Kidney epithelial cell (primary cell): ENCODE results near the gene SMAP1. TPM values are rescaled to one million over a fixed set of nuclear protein-coding genes. Genes with fewer than 3 reads are reported as not detected.

Source experiments
- DNase-seq: peaks from one replicate; pipeline ENCODE4 v3.0.0-alpha.2; 2010; ENCODE audit warnings: low read depth
- H3K27me3 ChIP-seq: 2 replicates; pipeline ENCODE4 v1.6.0; 2011; ENCODE audit warnings: low read length; ENCODE audit not compliant: control insufficient read depth, insufficient read depth
- H3K36me3 ChIP-seq: 2 replicates; pipeline ENCODE4 v1.5.1; 2011; ENCODE audit warnings: low read length; ENCODE audit not compliant: control insufficient read depth, insufficient read depth
- H3K4me3 ChIP-seq: 2 replicates; pipeline ENCODE4 v1.5.1; 2011; ENCODE audit warnings: low read depth, mild to moderate bottlenecking, control low read depth, low read length
- total RNA-seq: library from RNA; depleted of rRNA; stranded (reverse); fragments of >200 nt; gene quantifications from 2 replicates; pipeline ENCODE4 v1.2.3, GENCODE V29; 2015
- TF ChIP-seq, protein P1 (sequence below): IDR thresholded peaks from 2 replicates; pipeline ENCODE4 v1.5.1; 2011; ENCODE audit warnings: mild to moderate bottlenecking, moderate library complexity, low read length, control low read depth, inconsistent platforms; ENCODE audit not compliant: insufficient read depth, poor library complexity, severe bottlenecking

Gene SMAP1
- total RNA-seq, 1 donor from 2014 or later: 27.5 TPM

GRCh38 chr6:70709826-70710225 lies 42.1 kb downstream of the SMAP1 start:
- TF ChIP-seq, protein P1, sequence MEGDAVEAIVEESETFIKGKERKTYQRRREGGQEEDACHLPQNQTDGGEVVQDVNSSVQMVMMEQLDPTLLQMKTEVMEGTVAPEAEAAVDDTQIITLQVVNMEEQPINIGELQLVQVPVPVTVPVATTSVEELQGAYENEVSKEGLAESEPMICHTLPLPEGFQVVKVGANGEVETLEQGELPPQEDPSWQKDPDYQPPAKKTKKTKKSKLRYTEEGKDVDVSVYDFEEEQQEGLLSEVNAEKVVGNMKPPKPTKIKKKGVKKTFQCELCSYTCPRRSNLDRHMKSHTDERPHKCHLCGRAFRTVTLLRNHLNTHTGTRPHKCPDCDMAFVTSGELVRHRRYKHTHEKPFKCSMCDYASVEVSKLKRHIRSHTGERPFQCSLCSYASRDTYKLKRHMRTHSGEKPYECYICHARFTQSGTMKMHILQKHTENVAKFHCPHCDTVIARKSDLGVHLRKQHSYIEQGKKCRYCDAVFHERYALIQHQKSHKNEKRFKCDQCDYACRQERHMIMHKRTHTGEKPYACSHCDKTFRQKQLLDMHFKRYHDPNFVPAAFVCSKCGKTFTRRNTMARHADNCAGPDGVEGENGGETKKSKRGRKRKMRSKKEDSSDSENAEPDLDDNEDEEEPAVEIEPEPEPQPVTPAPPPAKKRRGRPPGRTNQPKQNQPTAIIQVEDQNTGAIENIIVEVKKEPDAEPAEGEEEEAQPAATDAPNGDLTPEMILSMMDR: no peak
- Histone ChIP-seq H3K4me3 (no peak overlapping the region), H3K36me3 (no peaks in the 10 kb centered on the region), H3K27me3 (no peaks in the 10 kb centered on the region)
- DNase-seq: peak; percentile 7

DNA sequence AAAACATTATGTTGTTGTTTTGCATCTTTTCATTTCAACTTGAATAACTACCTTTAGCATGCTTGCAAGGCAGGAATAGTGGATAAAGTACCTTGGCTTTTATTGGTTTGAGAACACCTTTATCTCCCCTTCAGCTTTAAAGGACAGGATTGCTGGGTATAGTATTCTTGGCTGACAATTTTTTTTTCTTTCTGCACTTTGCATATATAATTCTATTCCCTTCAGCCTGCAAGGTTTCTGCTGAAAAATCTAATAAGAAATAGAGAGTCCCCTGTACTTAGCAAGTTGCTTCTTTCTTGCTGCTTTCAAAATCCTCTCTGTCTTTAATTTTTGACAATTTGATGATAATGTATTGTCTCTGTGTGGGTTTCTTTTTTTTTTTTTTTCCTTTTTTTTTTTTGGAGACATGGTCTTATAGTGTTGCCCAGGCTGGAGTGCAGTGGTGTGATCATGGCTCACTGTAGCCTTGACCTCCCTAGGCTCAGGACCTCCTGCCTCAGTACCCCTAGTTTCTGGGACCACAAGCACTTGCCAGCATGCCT lies 47.1 kb downstream of the SMAP1 start:
- TF ChIP-seq, protein P1: no peak
- no peaks in the 10 kb centered on the region for H3K27me3 ChIP-seq
- DNase-seq: no peak
- H3K36me3 ChIP-seq: no peaks in the 10 kb centered on the region
- no peak overlapping the region for H3K4me3 ChIP-seq

GRCh38 chr6:70717038-70717801 lies 49.5 kb downstream of the SMAP1 start:
- no peak overlapping the region for H3K4me3 ChIP-seq
- H3K36me3 ChIP-seq: no peaks in the 10 kb centered on the region
- TF ChIP-seq, protein P1: no peak
- DNase-seq: no peak
- H3K27me3 ChIP-seq: no peaks in the 10 kb centered on the region

DNA sequence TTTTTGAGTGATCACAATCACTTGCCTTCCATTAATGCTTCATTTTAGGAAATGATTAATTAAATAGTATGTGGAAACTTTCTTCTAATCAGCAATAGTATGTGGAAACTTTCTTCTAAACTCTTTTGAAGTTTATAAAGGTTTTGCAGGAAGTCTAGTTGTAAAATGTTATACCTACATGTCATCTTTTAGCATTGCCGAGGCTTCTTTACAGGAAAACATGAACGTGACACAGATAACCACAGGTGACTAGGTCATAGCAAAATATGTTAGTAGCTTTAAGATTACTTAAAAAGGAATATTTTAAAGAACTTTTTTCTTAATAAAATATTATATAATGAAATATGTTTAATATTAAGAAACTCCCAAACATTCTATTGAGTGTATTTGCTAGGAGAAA lies 56.8 kb downstream of the SMAP1 start:
- DNase-seq: no peak
- Histone ChIP-seq H3K27me3 (no peaks in the 10 kb centered on the region), H3K4me3 (no peak overlapping the region), H3K36me3 (no peaks in the 10 kb centered on the region)
- TF ChIP-seq, protein P1: no peak

- Histone ChIP-seq H3K4me3 (no peak overlapping the region), H3K27me3 (no peaks in the 10 kb centered on the region), H3K36me3 (no peaks in the 10 kb centered on the region)
- no peak for DNase-seq
- TF ChIP-seq, protein P1: no peak
Observed at GRCh38 chr6:70725817-70726415, 58.2 kb downstream of the SMAP1 start.
